ENCODE results near the gene SPTLC1.
"Not testable (repeated sequence)": the region's sequence is repeated elsewhere in the genome, so short reads cannot be mapped to it uniquely, and the experiment has no call there.

The SPTLC1 gene, protein sequence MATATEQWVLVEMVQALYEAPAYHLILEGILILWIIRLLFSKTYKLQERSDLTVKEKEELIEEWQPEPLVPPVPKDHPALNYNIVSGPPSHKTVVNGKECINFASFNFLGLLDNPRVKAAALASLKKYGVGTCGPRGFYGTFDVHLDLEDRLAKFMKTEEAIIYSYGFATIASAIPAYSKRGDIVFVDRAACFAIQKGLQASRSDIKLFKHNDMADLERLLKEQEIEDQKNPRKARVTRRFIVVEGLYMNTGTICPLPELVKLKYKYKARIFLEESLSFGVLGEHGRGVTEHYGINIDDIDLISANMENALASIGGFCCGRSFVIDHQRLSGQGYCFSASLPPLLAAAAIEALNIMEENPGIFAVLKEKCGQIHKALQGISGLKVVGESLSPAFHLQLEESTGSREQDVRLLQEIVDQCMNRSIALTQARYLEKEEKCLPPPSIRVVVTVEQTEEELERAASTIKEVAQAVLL

DNA sequence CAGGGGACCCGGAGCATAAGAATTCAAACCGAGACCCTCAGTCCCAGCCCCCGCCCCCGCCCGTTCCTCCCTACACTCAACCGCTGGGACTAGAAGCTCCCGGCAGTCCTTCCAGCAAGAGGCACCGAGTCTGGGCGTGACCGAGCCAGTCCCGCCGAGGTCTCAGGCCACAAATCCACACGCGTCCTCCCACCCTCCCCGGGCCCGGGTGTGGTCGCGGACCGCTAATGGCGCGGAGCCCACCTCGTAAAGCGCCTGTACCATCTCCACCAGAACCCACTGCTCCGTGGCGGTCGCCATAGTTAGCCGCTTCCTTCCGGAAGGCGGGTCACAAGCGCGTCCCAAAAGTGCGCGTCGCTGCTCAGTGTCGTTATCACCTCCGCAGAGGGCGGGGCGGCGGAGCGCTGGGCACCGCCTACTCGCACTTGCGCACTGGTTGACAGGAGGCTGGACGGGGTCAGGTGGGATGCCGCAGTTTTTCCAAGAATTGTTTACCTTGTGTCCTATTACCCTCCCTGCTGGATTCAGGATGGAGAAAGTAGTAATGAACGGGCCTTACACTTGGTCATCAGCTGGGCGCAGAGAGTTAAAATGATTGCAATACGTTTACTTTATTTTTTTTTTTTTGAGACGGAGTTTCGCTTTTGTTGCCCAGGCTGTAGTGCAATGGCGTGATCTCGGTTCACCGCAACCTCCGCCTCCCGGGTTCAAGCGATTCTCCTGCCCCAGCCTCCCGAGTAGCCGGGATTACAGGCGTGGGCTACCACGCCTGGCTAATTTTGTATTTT is at the start of gene SPTLC1:
TSS of gene SPTLC1 (minus strand) at position 343 of the 788 bp plus-strand sequence. CDS start at position 300, 43 bp downstream.
- DNase-seq = peak; percentile 95

DNA sequence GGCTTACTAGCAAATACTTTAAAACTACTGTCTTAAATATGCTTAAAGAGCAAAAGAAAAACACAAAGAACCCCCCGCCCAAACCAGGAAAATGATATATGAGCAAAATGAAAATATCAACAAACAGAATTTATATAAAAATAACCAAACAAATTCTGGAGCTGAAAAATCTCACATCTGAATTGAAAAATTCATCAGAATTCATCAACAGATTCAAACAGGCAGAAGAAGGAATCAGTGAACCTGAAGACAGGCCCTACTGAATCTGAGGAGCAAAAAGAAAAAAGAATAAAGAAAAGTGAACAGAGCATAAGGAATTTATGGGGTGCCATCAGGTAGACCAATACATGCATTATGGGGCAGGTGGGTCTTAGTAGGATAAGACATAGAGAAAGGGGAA is 49.8 kb upstream of the SPTLC1 start:
- no peak for DNase-seq

DNA sequence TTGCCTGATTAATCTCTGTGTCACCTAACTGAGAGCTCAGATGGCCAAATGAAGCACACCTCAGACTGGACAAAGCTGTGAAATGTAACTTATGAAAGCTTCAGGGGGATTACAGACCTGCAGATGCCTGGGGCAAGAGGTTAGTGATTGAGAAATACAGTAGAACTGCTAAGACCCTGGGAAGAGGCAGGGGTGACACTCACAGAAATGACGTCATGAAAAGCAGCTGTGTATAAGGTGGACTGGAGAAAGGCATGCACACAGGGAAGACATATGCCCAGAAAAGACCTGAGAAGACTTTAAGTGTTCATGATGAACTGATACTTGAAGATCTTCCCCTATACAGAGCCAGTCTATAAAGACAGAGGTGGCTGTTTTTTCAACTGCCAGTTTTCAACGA is 49.3 kb upstream of the SPTLC1 start:
- DNase-seq = no peak

DNA sequence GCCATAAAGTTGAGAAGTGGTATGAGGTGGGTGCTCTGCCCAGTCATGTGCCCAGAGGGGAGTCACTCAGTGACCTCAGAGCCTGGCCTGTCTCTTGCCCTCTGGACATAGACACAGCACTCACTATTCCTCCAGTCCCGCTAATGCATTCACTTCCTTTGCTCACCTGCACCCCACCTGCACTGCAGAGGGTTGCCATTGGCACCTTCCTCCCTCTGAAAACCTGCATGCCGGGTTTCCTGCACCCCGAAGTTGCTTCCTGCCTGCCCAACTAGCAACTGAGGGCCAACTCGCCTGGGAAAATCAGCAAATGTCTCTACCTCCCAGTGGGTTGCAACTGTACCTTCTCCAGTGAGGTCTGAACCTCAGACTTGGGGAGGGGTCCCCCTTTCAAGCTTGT is 48.1 kb upstream of the SPTLC1 start:
- DNase-seq = no peak

DNA sequence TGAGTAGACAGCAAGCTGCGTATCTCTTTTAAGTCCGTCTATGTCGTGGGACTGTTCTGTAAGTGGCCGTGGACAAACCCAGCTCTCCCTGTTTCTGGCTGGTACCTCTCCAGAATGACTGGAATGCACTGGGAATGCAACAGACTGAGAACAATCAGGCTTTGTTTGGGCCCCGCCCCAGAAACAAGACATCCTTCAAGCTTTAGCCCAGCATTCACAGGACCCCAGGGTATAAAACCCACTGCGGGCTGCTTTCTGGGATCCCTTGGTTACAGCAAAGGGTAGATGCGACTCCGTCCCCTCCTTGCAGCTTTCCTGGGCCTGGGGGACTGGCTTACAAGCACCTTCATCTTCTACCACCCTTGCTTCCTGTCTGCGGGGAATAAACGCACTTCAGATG is 45.6 kb upstream of the SPTLC1 start:
- no peak for DNase-seq

DNA sequence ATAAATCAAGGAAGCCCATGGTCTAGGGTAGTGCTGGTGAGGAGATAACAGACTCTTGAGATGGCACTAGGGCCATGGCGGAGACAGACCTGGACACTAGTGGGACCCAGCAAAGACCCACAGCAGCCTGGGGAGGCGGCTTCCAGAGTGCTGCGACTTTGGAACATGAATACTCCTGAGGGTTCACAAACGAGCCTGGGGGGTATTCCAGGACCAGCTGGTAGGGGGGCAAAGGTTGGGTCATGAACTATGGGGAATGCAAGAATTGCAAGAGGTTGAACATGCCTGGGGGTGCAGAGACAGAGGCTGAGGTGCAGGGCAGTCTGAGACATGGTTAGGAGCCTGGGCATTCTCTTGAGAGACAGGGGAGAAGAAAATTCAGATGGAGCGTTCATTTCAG is 43.8 kb upstream of the SPTLC1 start:
- DNase-seq = no peak

DNA sequence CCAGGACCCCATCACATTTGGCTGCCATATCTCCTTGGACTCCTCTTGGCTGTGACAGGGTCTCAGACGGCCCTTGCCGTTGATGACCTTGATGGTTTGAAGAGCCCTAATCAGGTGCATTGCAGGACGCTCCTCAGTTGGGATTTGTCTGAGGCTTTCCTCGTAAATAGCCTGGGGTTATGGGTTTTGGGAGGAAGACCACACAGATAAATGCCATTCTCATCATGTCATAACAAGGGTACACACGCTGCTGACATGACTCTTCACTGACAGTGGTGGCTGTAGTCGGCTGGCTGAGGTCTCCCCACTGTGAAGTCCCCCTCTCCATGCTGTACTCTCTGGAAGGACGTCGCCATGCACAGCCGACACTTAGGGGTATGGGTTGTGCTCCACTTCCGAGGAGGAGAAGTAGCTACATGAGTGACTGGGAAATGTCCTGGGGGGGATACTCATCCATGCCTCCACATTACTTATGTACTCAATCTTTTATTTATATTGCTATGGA is 42.9 kb upstream of the SPTLC1 start:
- no peak for DNase-seq

DNA sequence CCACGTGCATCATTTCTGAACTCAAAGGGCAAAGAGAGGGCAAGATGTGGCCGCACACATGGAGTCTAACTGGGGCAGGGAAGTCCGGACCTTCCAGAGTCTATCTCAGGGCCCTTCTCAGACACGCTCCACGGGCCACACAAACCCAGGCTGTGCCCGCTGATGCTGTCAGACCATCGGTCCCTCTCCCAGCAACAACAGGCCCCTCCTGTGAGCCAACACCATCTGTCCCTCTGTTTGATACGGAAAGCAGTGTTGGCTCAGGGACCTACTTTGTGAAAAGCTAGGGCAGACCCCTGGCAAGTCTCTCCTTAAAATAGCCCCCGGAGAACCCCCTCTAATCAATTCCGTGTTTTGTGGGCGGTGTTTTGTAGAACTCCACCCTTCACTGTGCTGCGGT is 40.5 kb upstream of the SPTLC1 start:
- DNase-seq = not testable (repeated sequence)

DNA sequence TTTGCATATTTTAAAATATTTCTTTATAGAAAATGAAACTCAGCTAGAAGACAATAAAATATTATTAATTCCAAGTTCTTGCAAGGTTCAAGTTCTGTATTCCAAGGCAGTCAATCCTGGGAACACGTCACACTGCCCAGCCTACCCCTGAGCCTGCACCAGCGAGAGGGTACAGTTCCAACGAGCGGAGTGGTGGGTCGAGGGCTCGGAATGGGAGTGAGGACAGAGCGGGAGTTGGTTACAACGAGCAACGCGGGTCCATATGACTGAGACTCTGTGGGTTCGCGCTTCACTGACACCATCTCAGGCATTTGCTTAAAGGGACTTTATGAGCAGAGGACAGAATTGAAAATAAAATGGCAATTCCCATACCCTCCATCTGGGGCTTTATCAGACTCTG is 40.0 kb upstream of the SPTLC1 start:
- DNase-seq = no peak

DNA sequence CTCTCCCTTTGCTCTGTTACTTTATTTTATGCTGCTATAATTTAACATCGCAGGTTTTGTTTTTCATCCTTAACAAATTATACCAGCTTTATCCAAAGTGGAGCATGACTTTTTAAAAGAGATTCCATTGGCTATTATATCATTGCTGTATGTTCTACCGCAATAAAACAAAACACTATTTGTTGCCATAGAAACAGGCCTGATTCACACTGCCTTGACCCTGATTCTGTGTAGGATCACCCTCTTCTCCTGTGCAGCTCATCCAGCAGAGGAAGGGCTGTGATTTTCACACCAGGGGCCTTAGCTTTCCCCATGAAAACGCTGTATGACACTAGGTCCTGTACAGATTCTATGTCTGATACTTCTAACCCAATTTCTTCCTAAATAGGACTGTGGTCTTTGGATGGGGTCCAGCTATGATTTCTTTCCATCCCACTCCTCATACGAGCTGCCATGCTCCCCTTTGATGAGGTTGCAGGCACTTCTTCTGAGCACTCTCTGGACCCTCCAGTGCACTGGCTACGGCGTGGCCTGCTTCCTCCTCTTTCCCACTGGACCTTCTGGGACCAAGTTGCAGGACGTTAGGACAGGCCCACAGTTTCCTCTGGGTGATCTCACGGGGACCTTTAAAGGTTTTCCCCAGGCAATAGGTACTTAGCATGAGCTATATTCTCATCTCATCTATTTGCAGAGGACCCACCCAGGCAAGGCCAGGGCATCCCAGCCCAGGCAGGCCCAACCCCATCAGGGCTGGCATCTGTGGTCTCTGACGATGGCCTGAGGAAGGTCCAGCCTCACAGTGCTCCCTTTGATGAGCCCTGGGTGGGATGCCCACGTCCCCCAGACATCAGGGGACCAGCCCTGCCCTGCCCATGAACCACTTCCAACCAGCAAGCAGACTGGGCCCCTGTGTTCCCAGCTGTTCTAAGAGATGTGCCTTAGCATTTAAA is 38.5 kb upstream of the SPTLC1 start:
- not testable (repeated sequence) for DNase-seq

DNA sequence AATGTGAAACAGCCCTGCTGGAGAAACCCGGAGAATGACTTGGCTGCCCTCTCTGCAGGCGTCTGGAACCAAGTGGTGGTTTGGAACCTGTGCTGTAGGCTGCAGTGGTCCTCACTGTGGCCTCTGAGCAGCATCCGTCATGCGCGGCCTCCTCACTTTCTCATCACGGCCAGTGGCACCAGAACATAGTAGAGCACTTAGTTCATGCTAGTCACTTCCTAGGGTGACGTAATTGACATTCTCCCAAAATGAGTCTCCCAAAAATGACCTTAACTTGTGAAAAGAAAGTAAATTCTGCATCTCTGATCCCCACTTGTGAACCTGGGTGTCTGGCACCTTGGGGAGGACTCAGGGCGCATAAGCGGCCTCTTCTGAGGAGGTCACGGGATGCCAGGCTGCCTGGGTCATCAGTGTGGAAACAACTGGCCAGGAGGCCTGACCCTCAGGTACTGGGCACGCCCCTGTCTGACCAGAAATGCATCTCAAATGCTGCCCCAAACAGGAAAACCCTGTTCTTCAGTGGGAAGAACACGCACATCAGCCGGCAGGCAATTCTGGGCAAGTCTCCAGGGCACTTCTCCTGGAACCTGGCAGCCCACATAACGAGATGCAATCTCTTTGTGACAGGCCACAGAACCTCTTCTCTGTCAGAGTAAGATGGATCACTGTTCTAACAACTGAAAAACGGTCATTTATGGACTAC is 36.6 kb upstream of the SPTLC1 start:
- DNase-seq = no peak

DNA sequence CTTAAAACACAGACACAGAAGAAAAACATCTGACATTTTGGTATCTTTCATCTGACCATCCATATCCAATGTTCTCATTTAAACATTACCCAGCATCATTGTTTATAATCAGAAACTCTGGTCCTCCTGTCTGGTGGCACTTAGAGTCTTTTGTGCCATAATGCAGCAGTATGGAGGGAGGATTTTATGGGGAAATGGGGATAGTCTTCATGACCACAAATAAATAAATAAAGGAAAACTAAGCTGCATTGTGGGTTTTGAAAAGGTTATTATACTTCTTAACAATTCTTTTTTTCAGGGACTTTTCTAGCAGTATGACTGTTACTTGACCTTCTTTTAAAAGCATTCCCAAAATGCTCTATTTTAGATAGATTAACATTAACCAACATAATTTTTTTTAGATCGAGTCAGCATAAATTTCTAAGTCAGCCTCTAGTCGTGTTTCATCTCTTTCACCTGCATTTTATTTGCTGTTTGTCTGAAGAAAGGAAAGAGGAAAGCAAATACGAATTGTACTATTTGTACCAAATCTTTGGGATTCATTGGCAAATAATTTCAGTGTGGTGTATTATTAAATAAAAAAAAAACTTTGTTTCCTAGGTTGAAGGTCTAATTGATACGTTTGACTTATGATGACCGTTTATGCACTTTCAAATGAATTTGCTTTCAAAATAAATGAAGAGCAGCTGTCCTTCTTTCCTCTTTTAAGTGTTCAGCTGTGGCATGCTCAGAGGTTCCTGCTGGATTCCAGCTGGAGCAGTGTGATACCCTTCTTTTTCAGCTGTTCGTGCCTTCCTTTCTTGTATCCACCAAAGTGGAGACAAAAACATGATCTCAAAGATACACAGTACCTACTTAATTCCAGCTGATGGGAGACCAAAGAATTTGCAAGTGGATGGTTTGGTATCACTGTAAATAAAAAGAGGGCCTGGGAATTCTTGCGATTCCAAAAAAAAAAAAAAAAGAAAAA is 35.6 kb upstream of the SPTLC1 start:
- not testable (repeated sequence) for DNase-seq

DNA sequence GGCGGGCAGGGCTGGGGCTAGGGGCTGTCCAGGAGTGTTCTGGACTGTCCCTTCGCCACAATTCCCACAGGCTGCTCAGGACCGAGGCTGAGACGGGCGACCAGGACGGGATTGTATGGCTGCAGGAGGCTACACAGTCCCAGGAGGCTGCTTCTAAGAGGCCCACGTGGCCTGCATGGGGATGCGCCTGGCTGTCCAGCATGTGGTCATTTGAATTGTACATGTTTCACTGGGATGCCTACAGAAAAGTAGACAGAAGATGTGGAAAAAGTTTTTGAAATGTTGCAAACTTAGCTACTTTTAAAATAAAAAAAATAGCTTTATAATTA is 32.6 kb upstream of the SPTLC1 start:
- no peak for DNase-seq

DNA sequence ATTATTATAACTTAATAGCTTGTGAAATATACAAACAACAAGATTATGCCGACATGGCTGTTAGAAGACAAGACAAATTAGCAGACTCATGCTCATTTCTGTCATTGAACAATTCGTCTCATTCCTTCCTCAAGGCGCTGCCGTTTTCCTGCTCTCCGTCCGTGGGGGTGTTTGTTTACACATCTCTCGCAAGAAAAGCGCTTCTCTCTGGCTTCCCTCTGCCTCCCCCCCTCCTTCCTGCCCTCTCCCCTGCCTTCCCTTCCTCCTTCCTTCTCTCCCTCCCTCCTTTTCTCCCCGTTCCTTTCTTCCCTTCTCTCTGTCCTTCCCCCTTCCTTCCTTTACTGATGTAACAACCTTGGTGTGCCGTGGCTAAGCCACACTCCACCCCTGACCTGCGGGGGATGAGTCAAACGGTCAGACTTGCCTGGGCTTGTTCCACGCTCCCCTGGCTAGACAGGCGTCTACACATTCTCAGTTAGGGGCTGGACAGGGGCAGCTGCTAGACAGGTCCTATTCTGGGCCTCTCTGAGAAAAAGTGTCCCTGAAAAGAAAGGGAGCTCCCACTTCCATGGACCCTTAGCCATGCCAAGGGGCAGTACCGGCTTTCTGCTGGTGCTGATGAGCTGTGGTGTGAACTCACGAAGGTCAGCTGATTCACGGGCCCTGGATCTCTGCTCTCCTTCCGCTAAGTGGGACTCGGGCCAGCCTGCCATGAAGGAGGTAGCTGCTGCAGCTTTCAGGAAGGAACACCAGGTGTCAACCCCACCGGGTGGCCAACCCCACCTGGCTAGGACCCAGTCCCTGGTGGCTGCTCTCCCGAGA is 32.0 kb upstream of the SPTLC1 start:
- no peak for DNase-seq

DNA sequence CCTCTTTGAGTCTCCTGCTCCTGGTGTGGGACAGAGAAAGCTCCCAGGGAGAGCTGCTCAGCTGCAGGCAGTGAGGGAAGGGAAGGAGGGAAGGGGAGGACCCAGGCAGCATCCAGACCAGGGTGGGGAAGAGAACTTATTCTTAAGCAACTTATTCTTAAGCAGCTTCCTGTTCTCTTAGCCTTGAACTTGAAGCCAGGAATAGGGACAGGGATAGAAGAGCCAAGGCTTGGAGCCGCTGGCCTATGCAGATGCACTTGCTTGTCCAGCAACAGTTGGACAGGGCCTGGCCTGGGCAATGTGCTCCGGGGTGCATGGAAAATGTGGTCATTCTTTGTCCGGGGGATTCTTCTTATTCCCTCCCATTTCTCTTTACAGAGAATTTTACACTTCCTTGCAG is 31.4 kb upstream of the SPTLC1 start:
- no peak for DNase-seq

DNA sequence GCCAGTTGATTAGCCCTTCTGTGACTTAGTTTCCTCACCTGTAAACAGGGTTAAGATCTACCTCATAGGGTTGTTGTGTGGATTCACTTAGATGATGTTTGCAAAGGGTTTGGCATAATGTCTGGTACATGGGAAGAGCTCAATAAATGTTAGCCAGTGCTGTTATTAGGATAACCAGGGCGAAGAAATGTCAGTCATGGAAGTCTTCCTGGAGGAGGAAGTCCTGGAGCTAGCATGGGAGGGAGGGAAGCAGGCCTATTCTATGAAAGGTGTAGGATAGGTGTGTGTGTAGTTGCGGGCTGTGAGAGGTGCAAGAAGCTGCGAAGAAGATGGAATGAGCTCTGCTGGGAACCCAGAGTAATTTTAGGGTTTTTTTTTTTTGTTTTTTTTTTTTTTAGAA is 30.6 kb upstream of the SPTLC1 start:
- DNase-seq = not testable (repeated sequence)

DNA sequence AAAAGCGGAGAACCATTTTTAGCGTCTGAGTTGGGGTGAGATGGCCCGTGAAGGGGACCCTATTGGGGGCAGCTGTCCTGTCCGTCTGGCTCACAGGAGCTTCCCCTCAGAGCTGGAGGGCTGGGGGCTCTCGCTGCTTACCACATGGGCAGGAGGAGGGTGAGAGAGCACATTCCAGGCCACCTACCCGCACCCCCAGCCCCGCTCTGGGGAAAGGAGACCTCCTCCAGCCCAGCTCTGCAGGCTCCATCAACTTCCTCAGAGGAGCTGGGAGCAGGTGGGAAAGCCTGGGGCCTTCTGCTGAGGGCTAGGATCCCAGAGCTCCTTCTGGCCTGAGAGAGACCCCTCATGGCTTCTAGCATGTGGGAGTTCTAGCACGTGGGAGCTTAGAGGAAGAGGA is 27.1 kb upstream of the SPTLC1 start:
- no peak for DNase-seq

DNA sequence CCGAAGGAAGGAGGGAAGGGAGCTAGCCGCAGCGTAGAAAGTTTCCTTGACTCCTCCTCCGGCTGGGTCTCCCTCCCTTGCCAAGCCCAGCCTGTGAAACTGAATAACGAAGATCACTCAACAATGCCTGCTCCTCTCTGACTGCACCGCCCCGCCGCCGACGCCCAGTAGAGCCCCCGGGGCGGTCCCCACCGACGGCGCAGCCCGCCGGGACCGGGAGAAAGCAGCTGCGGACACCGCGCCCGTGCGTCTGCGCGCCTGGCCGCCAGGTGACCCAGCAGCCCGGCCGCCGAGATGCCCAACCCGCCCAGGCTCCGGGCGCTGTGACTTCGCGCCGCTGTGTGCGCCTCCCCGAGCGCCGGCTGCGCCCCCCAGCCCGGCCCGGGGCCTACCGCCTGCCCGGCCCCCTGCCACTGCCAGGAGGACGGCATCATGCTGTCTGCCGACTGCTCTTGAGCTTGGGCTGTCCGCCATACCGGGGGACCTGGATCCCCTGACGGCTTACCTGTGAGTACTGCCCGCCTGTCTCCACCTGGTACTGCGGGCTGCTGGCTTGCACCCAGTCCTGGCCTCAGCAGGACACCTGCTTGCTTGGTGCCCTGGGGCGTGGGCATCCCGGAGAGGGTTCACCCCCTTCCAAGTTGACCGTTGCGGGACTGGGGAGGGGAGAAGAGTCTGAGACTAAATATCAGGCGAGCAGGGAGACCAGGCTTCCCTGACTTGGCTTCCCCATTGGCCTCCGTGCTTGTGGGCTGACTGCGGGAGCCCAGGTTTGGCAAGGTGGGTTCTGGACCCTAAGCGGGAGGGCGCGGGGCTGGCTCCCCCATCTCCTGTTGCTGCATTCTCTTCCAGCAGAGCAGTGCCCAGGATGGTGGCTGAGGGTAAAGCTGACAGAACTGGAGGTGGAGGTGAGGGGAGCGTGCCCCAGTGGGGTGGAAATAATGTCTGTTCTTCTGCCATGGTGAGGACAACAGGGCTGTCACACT is 26.2 kb upstream of the SPTLC1 start:
- DNase-seq = no peak

DNA sequence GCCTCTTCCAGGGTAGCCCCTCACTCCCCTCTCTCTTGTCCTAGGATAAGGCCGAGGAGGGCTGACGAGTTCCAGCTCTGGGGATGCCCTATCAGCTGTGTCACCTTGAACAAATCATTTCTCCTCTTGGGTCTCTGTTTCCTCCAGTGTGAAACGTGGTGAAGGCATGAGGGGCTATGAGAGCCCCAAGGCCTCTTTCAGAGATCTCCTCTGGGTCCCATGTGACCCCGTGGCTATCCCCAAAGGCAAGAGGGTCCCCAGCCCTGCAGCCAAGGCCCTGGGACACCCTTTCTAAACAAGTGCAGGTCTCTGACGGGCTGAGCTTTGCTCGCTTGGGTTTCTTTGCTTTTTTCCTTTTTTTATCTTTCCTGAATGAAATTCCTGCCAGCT is 25.5 kb upstream of the SPTLC1 start:
- DNase-seq = no peak
